Stimulated activated CD4-positive, alpha-beta T cell treated with anti-CD3 and anti-CD28 coated beads, Interleukin-12 subunit alpha, Interleukin-12 subunit beta, amount 100 ng/mL, for 24 hours (primary cell): ENCODE results near the gene KDM4C.
"Not testable (repeated sequence)": the region's sequence is repeated elsewhere in the genome, so short reads cannot be mapped to it uniquely, and the experiment has no call there.

Source experiments
- DNase-seq, 2 experiments: peaks; one replicate each; pipeline ENCODE4 v3.0.0-alpha.2; 2020; ENCODE audit warnings: low read depth in 2 of 2

Gene KDM4C

GRCh38 chr9:6973762-6974161, 216.0 kb downstream of the KDM4C start:
- DNase-seq = no peak

GRCh38 chr9:6975198-6975597, 217.4 kb downstream of the KDM4C start:
- DNase-seq = no peak

- DNase-seq = no peak
Measured at GRCh38 chr9:6977761-6978160, 220.0 kb downstream of the KDM4C start.

GRCh38 chr9:6978591-6978990, 220.8 kb downstream of the KDM4C start:
- DNase-seq = no peak

GRCh38 chr9:6984941-6985578, 227.3 kb downstream of the KDM4C start:
- DNase-seq = no peak

GRCh38 chr9:6986141-6986815, 228.5 kb downstream of the KDM4C start:
- DNase-seq = no peak

GRCh38 chr9:6987381-6987780, 229.6 kb downstream of the KDM4C start:
- DNase-seq = no peak

- DNase-seq = no peak
Measured at GRCh38 chr9:6991418-6991817, 233.6 kb downstream of the KDM4C start.

GRCh38 chr9:6996061-6996854, 238.5 kb downstream of the KDM4C start:
- DNase-seq = no peak

- DNase-seq = no peak
Measured at GRCh38 chr9:6997330-6997729, 239.6 kb downstream of the KDM4C start.

- DNase-seq = no peak
Measured at GRCh38 chr9:6999794-7000193, 242.0 kb downstream of the KDM4C start.

GRCh38 chr9:7001571-7001970, 243.8 kb downstream of the KDM4C start:
- DNase-seq = no peak

GRCh38 chr9:7003861-7004260, 246.1 kb downstream of the KDM4C start:
- DNase-seq = no peak

- no peak for DNase-seq
Measured at GRCh38 chr9:7006417-7006816, 248.6 kb downstream of the KDM4C start.

GRCh38 chr9:7008411-7008810, 250.6 kb downstream of the KDM4C start:
- DNase-seq = no peak

- no peak for DNase-seq
Measured at GRCh38 chr9:7009065-7009464, 251.3 kb downstream of the KDM4C start.

- DNase-seq = no peak
Measured at GRCh38 chr9:7011395-7012067, 253.8 kb downstream of the KDM4C start.

- no peak for DNase-seq
Measured at GRCh38 chr9:7027996-7028395, 270.2 kb downstream of the KDM4C start.

GRCh38 chr9:7028591-7028990, 270.8 kb downstream of the KDM4C start:
- DNase-seq = no peak

GRCh38 chr9:7030943-7031342, 273.2 kb downstream of the KDM4C start:
- DNase-seq = not testable (repeated sequence)

- no peak for DNase-seq
Measured at GRCh38 chr9:7033076-7034045, 275.6 kb downstream of the KDM4C start.
